ENCODE measurements around the gene TET2. TPM values are rescaled to one million over a fixed set of nuclear protein-coding genes. Genes with fewer than 3 reads are reported as not detected.

Gene TET2
- total RNA-seq, 1 donor from 2014 or later = 23.3 TPM

DNA sequence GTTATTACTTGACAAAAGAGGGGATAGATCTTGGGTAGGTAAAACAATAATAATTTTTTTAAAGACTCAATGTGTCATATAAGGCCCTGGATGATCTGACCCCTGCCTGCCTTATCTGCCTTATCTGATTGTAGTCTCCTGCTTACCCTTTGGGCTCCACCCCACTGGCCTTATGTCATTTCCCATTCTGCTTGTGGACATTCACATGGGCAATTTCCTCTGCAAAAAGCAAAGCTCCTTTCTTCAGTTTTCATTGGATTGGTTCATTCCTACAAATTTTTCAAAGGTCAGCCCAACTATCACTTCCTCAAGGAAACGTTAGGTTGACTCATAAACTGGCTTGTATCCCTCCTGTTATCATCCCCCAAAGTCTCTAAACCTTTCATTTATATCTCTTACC lies 15.7 kb upstream of the TET2 start:
- Mint-ChIP-seq H3K27ac (ENCODE audit: unreplicated experiment) (no peak overlapping the region), H3K36me3 (ENCODE audit: low read depth) (no peaks in the 10 kb centered on the region), H3K27me3 (ENCODE audit: low read depth) (no peaks in the 10 kb centered on the region), H3K9me3 (no peaks in the 10 kb centered on the region), H3K4me1 (no peaks in the 10 kb centered on the region), H3K4me3 (no peak overlapping the region)
- TF ChIP-seq, protein P1, sequence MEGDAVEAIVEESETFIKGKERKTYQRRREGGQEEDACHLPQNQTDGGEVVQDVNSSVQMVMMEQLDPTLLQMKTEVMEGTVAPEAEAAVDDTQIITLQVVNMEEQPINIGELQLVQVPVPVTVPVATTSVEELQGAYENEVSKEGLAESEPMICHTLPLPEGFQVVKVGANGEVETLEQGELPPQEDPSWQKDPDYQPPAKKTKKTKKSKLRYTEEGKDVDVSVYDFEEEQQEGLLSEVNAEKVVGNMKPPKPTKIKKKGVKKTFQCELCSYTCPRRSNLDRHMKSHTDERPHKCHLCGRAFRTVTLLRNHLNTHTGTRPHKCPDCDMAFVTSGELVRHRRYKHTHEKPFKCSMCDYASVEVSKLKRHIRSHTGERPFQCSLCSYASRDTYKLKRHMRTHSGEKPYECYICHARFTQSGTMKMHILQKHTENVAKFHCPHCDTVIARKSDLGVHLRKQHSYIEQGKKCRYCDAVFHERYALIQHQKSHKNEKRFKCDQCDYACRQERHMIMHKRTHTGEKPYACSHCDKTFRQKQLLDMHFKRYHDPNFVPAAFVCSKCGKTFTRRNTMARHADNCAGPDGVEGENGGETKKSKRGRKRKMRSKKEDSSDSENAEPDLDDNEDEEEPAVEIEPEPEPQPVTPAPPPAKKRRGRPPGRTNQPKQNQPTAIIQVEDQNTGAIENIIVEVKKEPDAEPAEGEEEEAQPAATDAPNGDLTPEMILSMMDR (conservative IDR thresholded peaks at IDR 0.05) = no peak
- no peak for DNase-seq (ENCODE audit: low read depth, low spot score)

DNA sequence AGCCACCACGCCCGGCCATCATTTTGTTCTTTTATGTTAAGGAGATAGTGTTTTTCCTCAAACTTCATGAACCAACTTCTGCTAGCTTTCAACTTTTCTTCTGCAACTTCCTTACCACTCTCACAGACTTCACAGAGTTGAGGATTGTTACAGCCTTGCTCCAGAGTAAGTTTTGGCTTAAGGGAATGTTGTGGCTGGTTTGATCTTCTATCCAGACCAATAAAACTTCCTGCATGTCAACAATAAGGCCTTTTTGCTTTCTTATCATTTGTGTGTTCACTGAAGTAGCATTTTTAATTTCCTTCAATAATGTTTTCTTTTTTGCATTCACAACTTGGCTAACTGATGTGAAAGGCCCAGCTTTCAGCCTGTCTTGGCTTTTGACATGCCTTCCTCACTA lies 12.7 kb upstream of the TET2 start:
- Mint-ChIP-seq H3K4me3 (no peak overlapping the region), H3K27ac (ENCODE audit: unreplicated experiment) (no peak overlapping the region), H3K9me3 (no peaks in the 10 kb centered on the region), H3K36me3 (ENCODE audit: low read depth) (no peaks in the 10 kb centered on the region), H3K4me1 (no peaks in the 10 kb centered on the region), H3K27me3 (ENCODE audit: low read depth) (peaks cover 4% of the 10 kb centered on the region)
- no peak for DNase-seq (ENCODE audit: low read depth, low spot score)
- TF ChIP-seq, protein P1 (conservative IDR thresholded peaks at IDR 0.05) = no peak

DNA sequence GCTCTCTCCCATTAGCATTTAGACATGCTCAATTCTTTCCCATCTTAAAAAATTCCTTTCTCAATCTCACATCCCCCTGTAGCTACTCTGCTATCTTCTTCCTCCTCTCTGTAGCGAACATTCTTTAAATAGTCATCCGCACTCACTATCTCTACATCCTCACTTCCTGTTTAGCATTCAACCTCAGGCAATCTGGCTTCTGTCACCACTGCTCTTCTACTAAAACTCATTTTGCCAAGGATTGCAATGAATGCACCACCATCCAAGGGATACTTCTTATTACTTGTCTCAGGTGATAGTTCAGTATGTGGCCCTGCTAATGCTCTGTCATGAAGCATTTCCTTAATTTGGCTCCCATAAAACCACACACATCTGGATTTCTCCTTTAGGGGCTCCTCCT lies 10.9 kb upstream of the TET2 start:
- H3K4me1 Mint-ChIP-seq = no peaks in the 10 kb centered on the region
- H3K27me3 Mint-ChIP-seq (ENCODE audit: low read depth) = peaks cover 4% of the 10 kb centered on the region
- no peak overlapping the region for H3K4me3 Mint-ChIP-seq
- no peak overlapping the region for H3K27ac Mint-ChIP-seq (ENCODE audit: unreplicated experiment)
- H3K36me3 Mint-ChIP-seq (ENCODE audit: low read depth) = no peaks in the 10 kb centered on the region
- DNase-seq (ENCODE audit: low read depth, low spot score) = no peak
- no peaks in the 10 kb centered on the region for H3K9me3 Mint-ChIP-seq
- TF ChIP-seq, protein P1 (conservative IDR thresholded peaks at IDR 0.05) = no peak

DNA sequence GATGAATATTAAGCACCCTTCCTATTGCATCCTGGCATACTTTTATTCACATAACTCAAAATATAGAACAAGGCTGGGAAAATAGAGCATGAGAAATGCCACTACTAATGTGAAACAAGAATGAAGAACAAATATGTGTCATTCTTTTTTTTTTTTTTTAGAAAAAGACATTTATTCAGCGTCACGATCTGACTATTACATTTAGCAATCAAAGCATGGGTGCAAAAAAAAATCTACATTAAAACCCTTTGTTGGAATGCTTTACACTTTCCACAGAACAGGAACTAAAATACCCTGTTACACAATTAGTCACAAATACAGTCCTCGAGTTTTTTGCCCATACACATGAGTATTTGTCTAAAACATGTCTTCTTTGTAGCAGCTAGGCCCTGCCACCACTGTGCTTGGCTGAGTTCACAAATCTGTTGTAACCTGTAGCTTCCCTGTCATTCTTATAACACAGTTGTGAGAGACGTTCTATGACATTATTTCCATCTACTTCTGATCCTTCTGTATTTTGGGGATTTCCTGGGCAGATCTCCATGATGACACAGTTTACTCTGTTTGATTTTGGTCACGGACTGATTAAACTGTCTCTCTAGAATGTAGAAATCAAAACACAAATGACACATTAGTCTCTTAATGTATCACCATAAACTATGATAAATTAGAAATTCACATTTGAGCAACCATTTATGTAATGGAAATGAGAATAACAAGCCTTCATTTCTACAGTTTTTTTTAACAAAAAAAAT lies 9.4 kb upstream of the TET2 start:
- TF ChIP-seq, protein P1 (conservative IDR thresholded peaks at IDR 0.05) = no peak
- Mint-ChIP-seq H3K36me3 (ENCODE audit: low read depth) (no peaks in the 10 kb centered on the region), H3K4me3 (no peak overlapping the region), H3K4me1 (no peaks in the 10 kb centered on the region), H3K27ac (ENCODE audit: unreplicated experiment) (no peak overlapping the region), H3K27me3 (ENCODE audit: low read depth) (peaks cover 7% of the 10 kb centered on the region), H3K9me3 (no peaks in the 10 kb centered on the region)
- DNase-seq (ENCODE audit: low read depth, low spot score) = no peak

DNA sequence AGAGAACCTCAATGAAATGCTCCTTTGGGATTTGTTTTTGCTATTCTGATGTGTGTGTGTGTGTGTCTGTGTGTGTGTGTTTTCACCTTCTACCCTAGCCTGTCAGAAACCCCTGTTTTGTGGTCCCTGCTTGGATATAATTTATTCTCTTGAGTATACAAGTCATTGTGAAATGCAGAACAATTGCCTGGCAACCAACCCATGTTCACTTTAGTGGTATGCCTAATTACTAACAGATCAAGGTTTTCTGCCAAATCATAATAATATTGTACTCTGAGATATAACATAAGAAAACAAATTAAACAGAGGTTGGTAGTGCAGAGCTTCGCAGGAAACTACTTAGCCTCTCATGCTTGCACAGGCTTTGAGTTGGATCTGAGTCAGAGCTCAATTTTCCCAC lies 7.0 kb upstream of the TET2 start:
- peaks cover 4% of the 10 kb centered on the region for H3K4me1 Mint-ChIP-seq

More for the DNA sequence above, 7.0 kb upstream of the TET2 start:
- no peak overlapping the region for H3K4me3 Mint-ChIP-seq
- H3K27ac Mint-ChIP-seq (ENCODE audit: unreplicated experiment) = no peak overlapping the region
- TF ChIP-seq, protein P1 (conservative IDR thresholded peaks at IDR 0.05) = no peak
- H3K9me3 Mint-ChIP-seq = no peaks in the 10 kb centered on the region
- H3K27me3 Mint-ChIP-seq (ENCODE audit: low read depth) = peaks cover 25% of the 10 kb centered on the region
- H3K36me3 Mint-ChIP-seq (ENCODE audit: low read depth) = no peaks in the 10 kb centered on the region
- DNase-seq (ENCODE audit: low read depth, low spot score) = no peak
